K562 (cell line): Measurements from ENCODE around the gene RAB41. TPM values are rescaled to one million over a fixed set of nuclear protein-coding genes. Genes with fewer than 3 reads are reported as not detected.

Experiments used
- ATAC-seq: fragments of 200-7000 bp; cut with Tn5 transposase; 3 replicates; pipeline ENCODE4 v1.9.1; 2020; ENCODE audit warnings: moderate library complexity
- BruUV-seq: library from RNA; stranded (reverse); fragments of 400-500 nt; replicated peaks from 2 replicates; lab custom pipeline; 2021; lab: Mats Ljungman, UMichigan
- CTCF ChIA-PET: fragments of 300-600 bp; formaldehyde crosslinking; extraction: SDS; loops from one replicate; lab custom pipeline; 2021; ENCODE audit warnings: low intra/inter-chr PET ratio; lab: Yijun Ruan, JAX
- POLR2A ChIA-PET: fragments of 300-600, 350-650 bp; sonication (Branson Sonifier 250); formaldehyde crosslinking; extraction: SDS; loops from one replicate; lab custom pipeline; 2021; ENCODE audit warnings: antibody characterized with exemption, inconsistent platforms; lab: Yijun Ruan, JAX
- DNase-seq, 4 experiments: peaks; one replicate each; pipeline versions ENCODE4 v3.0.0 to v3.0.0-alpha.2; 2011 to 2018; ENCODE audit warnings: low spot score in 3 of 4, mixed read lengths in 3 of 4; ENCODE audit errors: extremely low read depth in 1 of 4
- FAIRE-seq: peaks from 2 replicates; lab custom pipeline; 2011; peaks lifted over from hg19 to GRCh38; lab: Jason Lieb, UNC
- H2AFZ ChIP-seq: 2 replicates; pipeline ENCODE4 v1.6.0; 2011; ENCODE audit warnings: low read depth, low read length, control low read depth, inconsistent platforms
- H3K27ac ChIP-seq: fragments of 200-600 bp; 3 replicates; pipeline ENCODE4 v1.8.0; 2011; ENCODE audit warnings: low read depth, mild to moderate bottlenecking, control low read depth, inconsistent platforms, low read length, moderate library complexity, mixed read lengths; ENCODE audit errors: extremely low read depth
- H3K27me3 ChIP-seq, 2 experiments: fragments of 300-600 bp in 1 of 2; 2 replicates in 1 of 2; 3 replicates in 1 of 2; pipeline versions ENCODE4 v1.6.0 to v1.8.0; 2011; ENCODE audit warnings: inconsistent platforms in 2 of 2, low read length in 2 of 2, mild to moderate bottlenecking in 1 of 2, mixed read lengths in 1 of 2, moderate library complexity in 1 of 2; ENCODE audit not compliant: control insufficient read depth in 2 of 2, insufficient read depth in 2 of 2
- H3K36me3 ChIP-seq: fragments of 300-600 bp; 3 replicates; pipeline ENCODE4 v1.8.0; 2011; ENCODE audit warnings: mild to moderate bottlenecking, low read length, inconsistent platforms; ENCODE audit not compliant: control insufficient read depth, insufficient read depth
- H3K4me1 ChIP-seq, 2 experiments: fragments of 200-600 bp in 1 of 2; replicated peaks in 1 of 2; 2 replicates in 1 of 2; 3 replicates in 1 of 2; pipeline versions ENCODE4 v1.5.1 to v1.8.0; 2011; ENCODE audit warnings: inconsistent platforms in 2 of 2, low read length in 2 of 2, mild to moderate bottlenecking in 1 of 2, mixed read lengths in 1 of 2, moderate library complexity in 1 of 2; ENCODE audit not compliant: control insufficient read depth in 2 of 2, insufficient read depth in 2 of 2
- H3K4me2 ChIP-seq: 2 replicates; pipeline ENCODE4 v1.6.1; 2011; ENCODE audit warnings: low read length, control low read depth, inconsistent platforms, mixed read lengths; ENCODE audit not compliant: insufficient read depth
- H3K4me3 ChIP-seq: fragments of 200-600 bp; sonication (generic), shearing (Covaris generic); 2 replicates; pipeline ENCODE4 v1.5.1; 2016; ENCODE audit warnings: control low read depth, inconsistent platforms
- H3K79me2 ChIP-seq: fragments of 200-600 bp; 3 replicates; pipeline ENCODE4 v1.8.0; 2011; ENCODE audit warnings: low read length, inconsistent platforms; ENCODE audit not compliant: control insufficient read depth, insufficient read depth
- H3K9ac ChIP-seq, 2 experiments: 2 replicates each; pipeline versions ENCODE4 v1.6.0 to v1.6.1; 2011; ENCODE audit warnings: low read depth in 2 of 2, low read length in 2 of 2, control low read depth in 1 of 2, inconsistent platforms in 1 of 2, mild to moderate bottlenecking in 1 of 2, mixed read lengths in 1 of 2; ENCODE audit not compliant: insufficient read depth in 1 of 2
- H3K9me1 ChIP-seq: one replicate; pipeline ENCODE4 v1.6.0; 2011; ENCODE audit warnings: inconsistent platforms, mild to moderate bottlenecking, low read length, moderate library complexity; ENCODE audit not compliant: control insufficient read depth, insufficient read depth
- H3K9me3 ChIP-seq: replicated peaks from 2 replicates; pipeline ENCODE4 v1.5.1; 2011; ENCODE audit warnings: low read depth, low read length, inconsistent platforms; ENCODE audit not compliant: control insufficient read depth, insufficient read depth
- H4K20me1 ChIP-seq: replicated peaks from 2 replicates; pipeline ENCODE4 v1.6.1; 2011; ENCODE audit warnings: low read length, inconsistent platforms, mixed read lengths; ENCODE audit not compliant: control insufficient read depth, insufficient read depth
- CBX3 ChIP-seq, 2 experiments: IDR thresholded peaks; 1 replicate in 1 of 2; 2 replicates in 1 of 2; pipeline ENCODE4 v1.6.1; 2012; ENCODE audit warnings: inconsistent platforms in 2 of 2, low read length in 2 of 2, borderline replicate concordance in 1 of 2, control low read depth in 1 of 2
- DDX20 ChIP-seq: fragments of 450-650 bp; IDR thresholded peaks from 2 replicates; pipeline ENCODE4 v1.6.1; 2016; ENCODE audit warnings: missing genetic modification characterization, low read depth, mild to moderate bottlenecking, missing compliant biosample characterization, moderate library complexity
- JUN ChIP-seq, 2 experiments: sonication (generic) in 1 of 2; formaldehyde crosslinking in 1 of 2; IDR thresholded peaks; 2 replicates each; pipeline versions ENCODE4 v1.6.1 to v1.8.0; 2012 to 2022; ENCODE audit warnings: borderline replicate concordance in 2 of 2, mild to moderate bottlenecking in 2 of 2, improper control_type of control experiment in 1 of 2, low read depth in 1 of 2, low read length in 1 of 2, missing genetic modification reagents in 1 of 2
- MEF2A ChIP-seq: IDR thresholded peaks from 2 replicates; pipeline ENCODE4 v1.6.1; 2011; ENCODE audit warnings: low read depth, mild to moderate bottlenecking, low read length, moderate library complexity; ENCODE audit not compliant: control insufficient read depth
- MLLT1 ChIP-seq, 2 experiments: fragments of 450-650 bp; IDR thresholded peaks; 2 replicates each; pipeline ENCODE4 v1.6.1; 2016
- PHTF2 ChIP-seq: fragments of 250-450 bp; sonication (Bioruptor Pico); IDR thresholded peaks from 2 replicates; pipeline ENCODE4 v1.5.0; 2021; ENCODE audit warnings: mild to moderate bottlenecking
- POU5F1 ChIP-seq: fragments of 150-350 bp; IDR thresholded peaks from 2 replicates; pipeline ENCODE4 v1.6.1; 2014; ENCODE audit warnings: borderline replicate concordance, low read length, low read depth, mild to moderate bottlenecking; ENCODE audit not compliant: partially characterized antibody
- PRPF4 ChIP-seq: fragments of 200-400 bp; formaldehyde crosslinking; IDR thresholded peaks from one replicate; pipeline ENCODE4 v1.6.1; 2017; ENCODE audit warnings: low read length, low read depth, mild to moderate bottlenecking; ENCODE audit not compliant: insufficient read depth, poor library complexity, severe bottlenecking
- RHOXF2B ChIP-seq: fragments of 250-450 bp; sonication (Bioruptor Pico); conservative IDR thresholded peaks from 2 replicates; pipeline ENCODE4 v1.5.1; 2021
- ZC3H11A ChIP-seq: IDR thresholded peaks from 2 replicates; pipeline ENCODE4 v1.6.1; 2012; ENCODE audit warnings: low read depth, low read length, improper control_type of control experiment
- ZNF124 ChIP-seq: sonication (generic); formaldehyde crosslinking; IDR thresholded peaks from 2 replicates; pipeline ENCODE4 v1.8.1; 2022; ENCODE audit warnings: missing genetic modification reagents
- ZNF3 ChIP-seq: fragments of 250-450 bp; sonication (Bioruptor Pico); IDR thresholded peaks from 2 replicates; pipeline ENCODE4 v1.5.0; 2021; ENCODE audit warnings: mild to moderate bottlenecking, moderate library complexity
- ZNF707 ChIP-seq: fragments of 250-450 bp; sonication (Bioruptor Pico); conservative IDR thresholded peaks from 2 replicates; pipeline ENCODE4 v1.8.0; 2022; ENCODE audit warnings: inconsistent platforms, mild to moderate bottlenecking, moderate library complexity
- WGBS: fragments of 100-300 bp; shearing (Covaris generic); methylation state at CpG from one replicate; pipeline ENCODE4 v1.1.6; 2016; ENCODE audit warnings: low coverage, mixed read lengths; ENCODE audit not compliant: insufficient coverage; ENCODE audit errors: missing lambda C conversion rate; 5-methylcytosine and 5-hydroxymethylcytosine counted together
- in situ Hi-C: fragments of 300-500 bp; cut with MboI; formaldehyde crosslinking; loops from 4 replicates; pipeline ENCODE4 v1.15.0; 2018; ENCODE audit warnings: inconsistent platforms, mixed read lengths
- intact Hi-C: fragments of 100-400 bp; cut with micrococcal nuclease; formaldehyde crosslinking; loops from 2 replicates; pipeline ENCODE4 v1.14.2; 2022
- polyA plus RNA-seq, 8 experiments: library from polyadenylated mRNA; depleted of rRNA in 4 of 8; stranded (reverse) in 5 of 8; unstranded in 3 of 8; fragments of >200 nt; fragmentation: Nextera tagmentation in 2 of 8; fragmentation: Illumina TruSeq in 1 of 8; extraction: Ambion mirVana in 2 of 8; extraction: Trizol in 1 of 8; gene quantifications; 2 replicates each; pipeline versions ENCODE4 v1.2.1 to v1.2.3, GENCODE V29; 2011 to 2014; ENCODE audit warnings: inconsistent platforms in 1 of 8, missing spikeins in 1 of 8
- total RNA-seq, 7 experiments: library from RNA; depleted of rRNA in 6 of 7; stranded (reverse); fragments of >200 nt in 6 of 7; fragmentation: Illumina TruSeq in 2 of 7; extraction: Trizol in 2 of 7; gene quantifications; 2 replicates each; pipeline versions ENCODE4 v1.2.1 to v1.2.3, GENCODE V29; 2011 to 2021; ENCODE audit warnings: low replicate concordance in 1 of 7

Gene RAB41
- total and polyA plus RNA-seq, 9 of the 15 experiments (the other 6 are each of a cell fraction or from before 2014, with no cell fraction given), result 0.08 TPM; not detected in 8

GRCh38 chrX:70331161-70331560, 49.2 kb downstream of the RAB41 start:
- Histone ChIP-seq H3K36me3 (peaks cover 51% of the 10 kb centered on the region; the same call in 2 of the 3 replicates), H3K4me2 (no peak overlapping the region), H3K9ac (no peak overlapping the region)
- TF ChIP-seq PRPF4, result no peak
- TF ChIP-seq ZNF3, result no peak
- TF ChIP-seq JUN (IDR thresholded peaks at IDR 0.05; ENCODE audit: borderline replicate concordance, low read depth, low read length), result no peak
- TF ChIP-seq JUN (CRISPR knock-in tag; IDR thresholded peaks at IDR 0.05; ENCODE audit: borderline replicate concordance), result no peak
- TF ChIP-seq ZNF124, result no peak
- TF ChIP-seq CBX3 (IDR thresholded peaks at IDR 0.05; ENCODE audit: borderline replicate concordance in 1 of 2, low read length in 2 of 2), result no peak
- TF ChIP-seq DDX20 (tag), result no peak
- TF ChIP-seq ZNF707 (CRISPR knock-in tag), result no peak
- no peak for TF ChIP-seq RHOXF2B
- TF ChIP-seq MLLT1 (IDR thresholded peaks at IDR 0.05), result no peak
- no peak for TF ChIP-seq MEF2A
- TF ChIP-seq POU5F1, result no peak
- no peak for TF ChIP-seq PHTF2 (CRISPR knock-in tag)
- no peak for TF ChIP-seq ZC3H11A
- TF ChIP-seq, all 486 proteins: peak for 0
- WGBS, result 85% methylated on average over 1 of the region's 1 CpG
- no peaks in the 10 kb centered on the region for H3K9me3 ChIP-seq
- H3K4me3 ChIP-seq, result no peak overlapping the region
- intact Hi-C loops (no loop called here), in situ Hi-C loops (no loop called here)
- ChIA-PET POLR2A (no interaction called here), CTCF (no interaction called here)
- no peak overlapping the region for H2AFZ ChIP-seq
- H4K20me1 ChIP-seq, result no peaks in the 10 kb centered on the region
- no peaks in the 10 kb centered on the region for H3K4me1 ChIP-seq
- FAIRE-seq (no peak), ATAC-seq (no peak), DNase-seq (no peak)
- BruUV-seq, result no TSS peak
- no peaks in the 10 kb centered on the region for H3K79me2 ChIP-seq
- H3K9me1 ChIP-seq, result no peaks in the 10 kb centered on the region
- H3K27me3 ChIP-seq, result no peaks in the 10 kb centered on the region
- H3K27ac ChIP-seq, result no peak overlapping the region
